Measurements from ENCODE around the gene PARVG.

DNA sequence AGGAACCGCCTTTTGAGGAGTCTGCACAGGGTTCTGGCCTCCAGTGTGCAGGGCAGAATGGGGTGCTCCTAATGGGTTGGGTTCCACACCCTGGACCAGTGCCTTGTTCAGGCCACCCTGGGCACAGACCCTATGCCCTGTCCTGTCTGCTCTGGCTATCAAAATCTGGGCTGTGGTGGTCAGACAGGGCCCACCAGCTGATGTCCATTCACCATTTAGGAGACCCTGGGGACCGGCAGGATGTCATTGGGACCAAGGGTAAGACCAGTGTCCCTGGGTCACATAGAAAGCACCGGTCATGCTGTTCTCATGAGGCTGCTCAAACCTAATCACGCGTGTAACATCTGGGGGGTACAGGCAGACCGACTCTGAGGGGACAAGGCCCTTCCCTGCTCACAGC lies 37.3 kb downstream of the PARVG start:
- TF ChIP-seq, protein P1, sequence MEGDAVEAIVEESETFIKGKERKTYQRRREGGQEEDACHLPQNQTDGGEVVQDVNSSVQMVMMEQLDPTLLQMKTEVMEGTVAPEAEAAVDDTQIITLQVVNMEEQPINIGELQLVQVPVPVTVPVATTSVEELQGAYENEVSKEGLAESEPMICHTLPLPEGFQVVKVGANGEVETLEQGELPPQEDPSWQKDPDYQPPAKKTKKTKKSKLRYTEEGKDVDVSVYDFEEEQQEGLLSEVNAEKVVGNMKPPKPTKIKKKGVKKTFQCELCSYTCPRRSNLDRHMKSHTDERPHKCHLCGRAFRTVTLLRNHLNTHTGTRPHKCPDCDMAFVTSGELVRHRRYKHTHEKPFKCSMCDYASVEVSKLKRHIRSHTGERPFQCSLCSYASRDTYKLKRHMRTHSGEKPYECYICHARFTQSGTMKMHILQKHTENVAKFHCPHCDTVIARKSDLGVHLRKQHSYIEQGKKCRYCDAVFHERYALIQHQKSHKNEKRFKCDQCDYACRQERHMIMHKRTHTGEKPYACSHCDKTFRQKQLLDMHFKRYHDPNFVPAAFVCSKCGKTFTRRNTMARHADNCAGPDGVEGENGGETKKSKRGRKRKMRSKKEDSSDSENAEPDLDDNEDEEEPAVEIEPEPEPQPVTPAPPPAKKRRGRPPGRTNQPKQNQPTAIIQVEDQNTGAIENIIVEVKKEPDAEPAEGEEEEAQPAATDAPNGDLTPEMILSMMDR (IDR thresholded peaks at IDR 0.05) = no peak
- TF ChIP-seq POLR2A (IDR thresholded peaks at IDR 0.05) = no peak
